AG04449 (cell line): ENCODE results near the gene COPB1.
"Not testable (repeated sequence)": the region's sequence is repeated elsewhere in the genome, so short reads cannot be mapped to it uniquely, and the experiment has no call there.

Source experiments
- CTCF ChIA-PET: fragments of 350-600 bp; formaldehyde crosslinking; extraction: SDS; loops from one replicate; lab custom pipeline; 2021; ENCODE audit warnings: antibody characterized with exemption; lab: Yijun Ruan, JAX
- POLR2A ChIA-PET: fragments of 400-600, 350-600 bp; formaldehyde crosslinking; extraction: SDS; loops from one replicate; lab custom pipeline; 2020; ENCODE audit warnings: antibody characterized with exemption, inconsistent platforms; lab: Yijun Ruan, JAX
- DNase-seq: peaks from one replicate; pipeline ENCODE4 v3.0.0-alpha.2; 2010; ENCODE audit warnings: low read depth, low spot score
- H3K4me3 ChIP-seq: 2 replicates; pipeline ENCODE4 v1.5.1; 2011; ENCODE audit warnings: low read depth, mild to moderate bottlenecking, control low read depth, low read length
- CTCF ChIP-seq: IDR thresholded peaks from one replicate; pipeline ENCODE4 v1.5.1; 2011; ENCODE audit warnings: mild to moderate bottlenecking, moderate library complexity, low read length, control low read depth, inconsistent platforms; ENCODE audit not compliant: insufficient read depth; ENCODE audit errors: missing control alignments

Gene COPB1

GRCh38 chr11:14542324-14542723 lies 42.7 kb upstream of the COPB1 start:
- no peak for TF ChIP-seq CTCF
- ChIA-PET POLR2A (no interaction called here), CTCF (no interaction called here)
- DNase-seq, result no peak
- H3K4me3 ChIP-seq, result no peak overlapping the region

- no peak for TF ChIP-seq CTCF
- H3K4me3 ChIP-seq, result no peak overlapping the region
- POLR2A ChIA-PET, result no interaction called here
- CTCF ChIA-PET, result no interaction called here
- DNase-seq, result no peak
These were observed 41.8 kb upstream of the COPB1 start for GRCh38 chr11:14541192-14541947.

GRCh38 chr11:14539982-14540421 lies 40.4 kb upstream of the COPB1 start:
- no peak for TF ChIP-seq CTCF
- CTCF ChIA-PET, result no interaction called here
- POLR2A ChIA-PET, result no interaction called here
- DNase-seq, result no peak
- H3K4me3 ChIP-seq, result no peak overlapping the region

GRCh38 chr11:14538926-14539554 lies 39.4 kb upstream of the COPB1 start:
- no peak for TF ChIP-seq CTCF
- CTCF ChIA-PET, result no interaction called here
- DNase-seq, result no peak
- POLR2A ChIA-PET, result no interaction called here
- no peak overlapping the region for H3K4me3 ChIP-seq

- TF ChIP-seq CTCF, result no peak
- no peak for DNase-seq
- ChIA-PET CTCF (interaction anchor here (0.7 to 2.6 kb wide), 2 partner anchors 8 to 258 kb away, joined by 3 to 10 read pairs; no protein-coding TSS in a partner anchor), POLR2A (no interaction called here)
- no peak overlapping the region for H3K4me3 ChIP-seq
These were observed 38.8 kb upstream of the COPB1 start for GRCh38 chr11:14538271-14538925.

GRCh38 chr11:14537134-14537599 lies 37.6 kb upstream of the COPB1 start:
- no peak for DNase-seq
- CTCF ChIA-PET, result interaction anchor here (1.1 to 2.6 kb wide), 2 partner anchors 9 to 14 kb away, joined by 3 to 10 read pairs; no protein-coding TSS in a partner anchor
- POLR2A ChIA-PET, result no interaction called here
- TF ChIP-seq CTCF, result peak; percentile 37
- H3K4me3 ChIP-seq, result no peak overlapping the region

GRCh38 chr11:14535166-14535565 lies 35.6 kb upstream of the COPB1 start:
- POLR2A ChIA-PET, DNase-seq, H3K4me3 ChIP-seq: not testable (repeated sequence)
- CTCF ChIA-PET, result interaction anchor here (1.1 kb wide), 1 partner anchor 12 kb away, joined by 3 read pairs; no protein-coding TSS in a partner anchor
